ENCODE measurements around the gene PRCC. TPM values are rescaled to one million over a fixed set of nuclear protein-coding genes. Genes with fewer than 3 reads are reported as not detected.

PRCC gene
- polyA plus RNA-seq, 1 donor (not counting 4 experiments of a cell fraction or from before 2014, with no cell fraction given): 40.4 TPM

- H3K79me2 ChIP-seq (ENCODE audit: control insufficient read depth, insufficient read depth, low read length): peaks cover 60% of the 10 kb centered on the region
- H3K4me2 ChIP-seq (ENCODE audit: control insufficient read depth, extremely low read depth, insufficient read depth, low read depth, low read length): no peak overlapping the region
- H3K4me3 ChIP-seq (ENCODE audit: control insufficient read depth in 2 of 3, extremely low read depth in 1 of 3, insufficient read depth in 2 of 3, low read depth in 1 of 3, low read length in 3 of 3): no peak overlapping the region
- DNase-seq (ENCODE audit: low read depth, low spot score) (no peak), FAIRE-seq (no peak)
- H3K27me3 ChIP-seq (ENCODE audit: control insufficient read depth, extremely low read depth, insufficient read depth, low read length): no peaks in the 10 kb centered on the region
- no peak overlapping the region for H3K27ac ChIP-seq (ENCODE audit: control insufficient read depth, insufficient read depth, low read length)
- TF ChIP-seq, protein P1, sequence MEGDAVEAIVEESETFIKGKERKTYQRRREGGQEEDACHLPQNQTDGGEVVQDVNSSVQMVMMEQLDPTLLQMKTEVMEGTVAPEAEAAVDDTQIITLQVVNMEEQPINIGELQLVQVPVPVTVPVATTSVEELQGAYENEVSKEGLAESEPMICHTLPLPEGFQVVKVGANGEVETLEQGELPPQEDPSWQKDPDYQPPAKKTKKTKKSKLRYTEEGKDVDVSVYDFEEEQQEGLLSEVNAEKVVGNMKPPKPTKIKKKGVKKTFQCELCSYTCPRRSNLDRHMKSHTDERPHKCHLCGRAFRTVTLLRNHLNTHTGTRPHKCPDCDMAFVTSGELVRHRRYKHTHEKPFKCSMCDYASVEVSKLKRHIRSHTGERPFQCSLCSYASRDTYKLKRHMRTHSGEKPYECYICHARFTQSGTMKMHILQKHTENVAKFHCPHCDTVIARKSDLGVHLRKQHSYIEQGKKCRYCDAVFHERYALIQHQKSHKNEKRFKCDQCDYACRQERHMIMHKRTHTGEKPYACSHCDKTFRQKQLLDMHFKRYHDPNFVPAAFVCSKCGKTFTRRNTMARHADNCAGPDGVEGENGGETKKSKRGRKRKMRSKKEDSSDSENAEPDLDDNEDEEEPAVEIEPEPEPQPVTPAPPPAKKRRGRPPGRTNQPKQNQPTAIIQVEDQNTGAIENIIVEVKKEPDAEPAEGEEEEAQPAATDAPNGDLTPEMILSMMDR (optimal IDR thresholded peaks at IDR 0.05 in 1 of 3, IDR thresholded peaks at IDR 0.05 in 1 of 3, conservative IDR thresholded peaks at IDR 0.05 in 1 of 3; ENCODE audit: extremely low read depth in 1 of 3, insufficient read depth in 2 of 3, low read length in 3 of 3): no peak
- no peak for TF ChIP-seq EZH2 (IDR thresholded peaks at IDR 0.05; ENCODE audit: low read length)
- no peak overlapping the region for H3K9ac ChIP-seq (ENCODE audit: control insufficient read depth, extremely low read depth, insufficient read depth, low read length)
- H2AFZ ChIP-seq (ENCODE audit: control insufficient read depth, low read length): no peak overlapping the region
- no peaks in the 10 kb centered on the region for H3K9me1 ChIP-seq (ENCODE audit: control insufficient read depth, extremely low read depth, insufficient read depth, low read length)
- dilution Hi-C loops (cut with MboI; ENCODE audit: extremely low pct_ligation_motif_present, low sequenced_read_pairs): no loop called here
- H3K36me3 ChIP-seq (ENCODE audit: control insufficient read depth in 2 of 2, extremely low read depth in 1 of 2, insufficient read depth in 2 of 2, low read length in 2 of 2): peaks cover 17 to 29% of the 10 kb centered on the region in 2 experiments
- H3K4me1 ChIP-seq (ENCODE audit: control insufficient read depth, extremely low read depth, insufficient read depth, low read length): peaks cover 32% of the 10 kb centered on the region
- H4K20me1 ChIP-seq (ENCODE audit: control insufficient read depth, extremely low read depth, insufficient read depth, low read length): no peaks in the 10 kb centered on the region
- H3K9me3 ChIP-seq (ENCODE audit: control insufficient read depth, low read depth, low read length): no peaks in the 10 kb centered on the region
Measured at GRCh38 chr1:156743367-156744302, 23.7 kb upstream of the PRCC start.

GRCh38 chr1:156744344-156744743, 23.0 kb upstream of the PRCC start:
- H4K20me1 ChIP-seq (ENCODE audit: control insufficient read depth, extremely low read depth, insufficient read depth, low read length): no peaks in the 10 kb centered on the region
- TF ChIP-seq EZH2 (IDR thresholded peaks at IDR 0.05; ENCODE audit: low read length): no peak
- TF ChIP-seq, protein P1 (optimal IDR thresholded peaks at IDR 0.05 in 1 of 3, IDR thresholded peaks at IDR 0.05 in 1 of 3, conservative IDR thresholded peaks at IDR 0.05 in 1 of 3; ENCODE audit: extremely low read depth in 1 of 3, insufficient read depth in 2 of 3, low read length in 3 of 3): no peak
- H3K27me3 ChIP-seq (ENCODE audit: control insufficient read depth, extremely low read depth, insufficient read depth, low read length): no peaks in the 10 kb centered on the region
- DNase-seq (ENCODE audit: low read depth, low spot score) (no peak), FAIRE-seq (no peak)
- no peak overlapping the region for H3K4me3 ChIP-seq (ENCODE audit: control insufficient read depth in 2 of 3, extremely low read depth in 1 of 3, insufficient read depth in 2 of 3, low read depth in 1 of 3, low read length in 3 of 3)
- no peaks in the 10 kb centered on the region for H3K9me3 ChIP-seq (ENCODE audit: control insufficient read depth, low read depth, low read length)
- no peaks in the 10 kb centered on the region for H3K9me1 ChIP-seq (ENCODE audit: control insufficient read depth, extremely low read depth, insufficient read depth, low read length)
- H3K9ac ChIP-seq (ENCODE audit: control insufficient read depth, extremely low read depth, insufficient read depth, low read length): no peak overlapping the region
- H3K4me2 ChIP-seq (ENCODE audit: control insufficient read depth, extremely low read depth, insufficient read depth, low read depth, low read length): no peak overlapping the region
- no peak overlapping the region for H2AFZ ChIP-seq (ENCODE audit: control insufficient read depth, low read length)
- peaks cover 39% of the 10 kb centered on the region for H3K4me1 ChIP-seq (ENCODE audit: control insufficient read depth, extremely low read depth, insufficient read depth, low read length)
- H3K27ac ChIP-seq (ENCODE audit: control insufficient read depth, insufficient read depth, low read length): no peak overlapping the region
- peaks cover 64% of the 10 kb centered on the region for H3K79me2 ChIP-seq (ENCODE audit: control insufficient read depth, insufficient read depth, low read length)
- peaks cover 20 to 25% of the 10 kb centered on the region in 2 experiments for H3K36me3 ChIP-seq (ENCODE audit: control insufficient read depth in 2 of 2, extremely low read depth in 1 of 2, insufficient read depth in 2 of 2, low read length in 2 of 2)
- dilution Hi-C loops (cut with MboI; ENCODE audit: extremely low pct_ligation_motif_present, low sequenced_read_pairs): no loop called here

Measured in keratinocyte (primary cell).